Suppressor macrophage treated with lipopolysaccharide for 1 hour (primary cell): ENCODE results near the gene EMP2.
"Not testable (repeated sequence)": the region's sequence is repeated elsewhere in the genome, so short reads cannot be mapped to it uniquely, and the experiment has no call there.

Experiments
- DNase-seq, 3 donors: peaks; one replicate each; pipeline ENCODE4 v3.0.0-alpha.2; 2020 to 2022

Gene EMP2

GRCh38 chr16:10519929-10520868 is 60.2 kb downstream of the EMP2 start:
- no peak for DNase-seq

- DNase-seq, result no peak
Measured at GRCh38 chr16:10519297-10519696, 61.1 kb downstream of the EMP2 start.

- no peak for DNase-seq
Measured at GRCh38 chr16:10518479-10519041, 61.8 kb downstream of the EMP2 start.

DNA sequence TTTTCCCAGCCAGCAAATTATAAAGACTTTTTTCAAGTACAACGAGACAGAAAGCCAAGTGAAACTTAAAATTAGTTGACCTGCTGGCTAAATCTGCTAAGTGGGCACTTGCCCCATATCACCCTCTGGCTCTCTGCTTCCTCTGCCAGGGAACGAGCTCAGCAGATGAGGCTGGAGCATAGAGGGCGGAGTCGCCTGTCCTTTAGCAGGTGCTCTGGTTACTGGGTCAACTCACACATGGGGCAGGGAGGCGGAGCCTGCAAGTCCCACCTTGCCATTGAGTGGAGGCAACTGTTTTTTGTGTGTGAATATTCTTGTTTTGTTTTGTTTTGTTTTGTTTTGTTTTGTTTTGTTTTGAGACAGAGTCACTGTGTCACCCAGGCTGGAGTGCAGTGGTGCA is 62.5 kb downstream of the EMP2 start:
- DNase-seq, result no peak

DNA sequence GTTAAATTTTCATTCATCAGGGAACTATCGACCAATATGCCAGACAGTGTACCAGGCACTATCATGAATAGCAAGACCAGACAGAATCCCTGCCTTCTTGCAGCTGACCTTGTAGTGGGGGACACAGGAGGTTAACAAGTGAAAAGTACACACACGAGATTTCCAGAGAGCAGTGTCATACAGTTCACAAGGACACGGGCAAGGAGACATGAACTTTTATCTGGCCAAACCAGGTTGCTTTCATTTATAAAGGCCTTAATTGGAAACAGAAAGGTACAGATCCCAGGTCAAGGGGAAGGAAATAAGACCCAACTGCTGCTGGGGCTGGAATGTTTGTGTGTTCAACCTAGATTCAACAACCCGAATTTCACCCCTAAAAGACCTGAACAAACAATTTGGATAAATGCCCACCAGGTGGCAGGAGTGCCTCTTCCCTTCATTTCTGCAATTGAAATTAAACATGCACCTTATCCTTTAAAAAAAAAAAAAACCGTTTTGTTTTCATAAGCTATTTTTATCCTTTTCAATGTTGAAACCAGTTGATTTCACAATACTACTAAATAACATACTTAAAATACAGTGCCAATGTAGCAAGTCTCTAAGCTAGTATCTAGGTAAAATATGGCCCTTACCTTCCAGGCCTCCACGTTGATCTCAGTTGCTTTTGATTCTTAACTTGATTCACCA is 65.9 kb downstream of the EMP2 start:
- peak; percentile 73 to 80 (median 76) for DNase-seq

DNA sequence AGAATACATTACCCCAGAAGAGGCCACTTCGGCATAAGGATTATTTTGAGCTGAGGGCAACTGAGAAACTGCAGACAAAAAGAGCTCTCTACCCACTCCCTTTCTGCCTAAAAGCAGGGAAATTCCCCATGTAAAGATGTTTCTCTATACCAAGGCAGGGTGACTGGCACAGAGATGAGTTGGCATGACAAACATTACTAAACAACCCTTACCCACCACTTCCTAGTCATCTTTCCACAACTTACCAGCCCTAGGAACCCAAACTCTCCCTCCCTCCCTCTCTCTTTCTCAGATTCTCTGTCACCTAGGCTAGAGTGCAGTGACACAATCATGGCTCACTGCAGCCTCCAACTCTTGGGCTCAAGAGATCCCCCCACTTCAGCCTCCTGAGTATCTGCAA is 68.6 kb downstream of the EMP2 start:
- peak; percentile 49 to 79 (median 70) for DNase-seq

DNA sequence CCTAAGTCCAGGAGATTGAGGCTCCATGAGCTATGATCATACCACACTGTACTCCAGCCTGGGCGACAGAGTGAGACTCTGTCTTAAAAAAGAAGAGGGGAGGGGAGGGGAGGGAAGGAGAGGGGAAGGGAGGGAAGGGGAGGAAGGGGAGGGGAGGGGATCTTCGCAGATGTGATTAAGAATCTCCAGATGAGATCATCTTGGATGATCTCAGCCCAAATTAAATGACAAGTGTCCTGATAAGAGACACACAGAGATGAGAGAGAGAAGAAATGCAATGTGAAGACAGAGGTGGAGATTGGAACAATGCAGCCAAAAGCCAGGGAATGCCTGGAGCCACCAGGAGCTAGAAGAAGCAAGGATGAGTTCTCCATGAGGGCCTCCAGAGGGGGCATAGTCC is 70.1 kb downstream of the EMP2 start:
- no peak for DNase-seq

GRCh38 chr16:10509534-10510025 is 70.8 kb downstream of the EMP2 start:
- DNase-seq, result peak; percentile 83 to 90 (median 84)

- not testable (repeated sequence) for DNase-seq
Measured at GRCh38 chr16:10505286-10505685, 75.1 kb downstream of the EMP2 start.

GRCh38 chr16:10504404-10504885 is 76.0 kb downstream of the EMP2 start:
- no peak for DNase-seq

DNA sequence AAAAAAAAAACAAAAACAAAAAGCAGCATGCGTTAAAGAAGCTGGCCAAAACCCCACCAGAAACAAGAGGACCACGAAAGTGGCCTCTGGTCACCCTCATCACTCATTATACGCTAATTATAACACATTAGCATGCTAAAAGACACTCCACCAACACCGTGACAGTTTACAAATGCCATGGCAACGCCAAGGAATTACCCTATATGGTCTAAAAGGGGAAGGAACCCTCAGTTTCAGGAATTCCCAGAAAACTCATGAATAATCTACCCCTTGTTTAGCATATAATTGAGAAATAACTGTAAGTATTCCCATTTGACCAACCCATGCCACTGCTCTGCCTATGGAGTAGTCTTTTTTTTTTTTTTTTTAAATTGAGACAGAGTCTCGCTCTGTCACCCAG is 77.6 kb downstream of the EMP2 start:
- DNase-seq, result peak; percentile 64 to 80 (median 76)

DNA sequence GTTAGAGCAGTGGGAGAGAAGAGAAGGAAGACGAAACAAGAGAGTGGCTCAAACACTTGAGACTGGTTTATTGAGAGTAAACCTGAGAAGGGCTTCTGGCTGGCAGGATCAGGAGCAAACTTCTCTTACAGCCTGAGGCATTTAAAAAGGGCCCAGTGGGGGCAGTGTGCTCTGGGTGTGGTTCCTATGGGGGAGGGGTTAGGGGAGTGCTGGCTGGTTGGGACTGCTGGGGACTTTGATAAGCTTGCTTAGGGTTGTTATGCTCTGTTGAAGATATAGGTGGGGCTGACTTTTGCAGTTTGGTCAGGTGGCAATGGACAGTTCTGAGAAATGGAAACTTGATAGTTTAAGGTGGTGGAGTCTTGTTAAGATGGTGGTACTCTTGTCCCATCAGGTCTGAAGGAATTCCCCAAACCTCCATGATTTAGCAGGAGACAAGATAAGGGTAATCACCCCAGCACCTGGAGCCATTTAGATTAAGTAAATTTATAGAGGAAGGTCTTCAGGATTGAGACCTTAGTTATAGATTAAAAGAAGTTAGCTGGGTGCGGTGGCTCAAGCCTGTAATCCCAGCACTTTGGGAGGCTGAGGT is 79.3 kb downstream of the EMP2 start:
- DNase-seq, result no peak

DNA sequence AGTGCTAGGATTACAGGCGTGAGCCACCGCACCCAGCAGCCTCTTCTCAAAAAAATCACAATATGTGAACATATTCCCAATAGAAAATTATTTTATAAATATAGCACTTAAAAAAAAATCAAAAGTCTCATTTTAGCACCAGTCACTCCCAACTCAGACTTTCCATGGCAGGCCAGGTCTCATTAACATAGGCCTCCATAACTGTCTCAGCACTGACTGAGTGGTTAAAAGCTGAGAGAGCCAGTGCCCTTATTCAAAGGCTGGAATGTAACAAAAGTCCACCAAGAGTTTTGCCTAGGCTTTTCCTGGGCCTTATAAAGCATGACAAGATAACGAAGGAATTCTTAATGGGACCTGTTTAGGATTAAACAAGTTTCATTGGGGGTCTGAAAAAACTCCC is 79.8 kb downstream of the EMP2 start:
- DNase-seq, result no peak

DNA sequence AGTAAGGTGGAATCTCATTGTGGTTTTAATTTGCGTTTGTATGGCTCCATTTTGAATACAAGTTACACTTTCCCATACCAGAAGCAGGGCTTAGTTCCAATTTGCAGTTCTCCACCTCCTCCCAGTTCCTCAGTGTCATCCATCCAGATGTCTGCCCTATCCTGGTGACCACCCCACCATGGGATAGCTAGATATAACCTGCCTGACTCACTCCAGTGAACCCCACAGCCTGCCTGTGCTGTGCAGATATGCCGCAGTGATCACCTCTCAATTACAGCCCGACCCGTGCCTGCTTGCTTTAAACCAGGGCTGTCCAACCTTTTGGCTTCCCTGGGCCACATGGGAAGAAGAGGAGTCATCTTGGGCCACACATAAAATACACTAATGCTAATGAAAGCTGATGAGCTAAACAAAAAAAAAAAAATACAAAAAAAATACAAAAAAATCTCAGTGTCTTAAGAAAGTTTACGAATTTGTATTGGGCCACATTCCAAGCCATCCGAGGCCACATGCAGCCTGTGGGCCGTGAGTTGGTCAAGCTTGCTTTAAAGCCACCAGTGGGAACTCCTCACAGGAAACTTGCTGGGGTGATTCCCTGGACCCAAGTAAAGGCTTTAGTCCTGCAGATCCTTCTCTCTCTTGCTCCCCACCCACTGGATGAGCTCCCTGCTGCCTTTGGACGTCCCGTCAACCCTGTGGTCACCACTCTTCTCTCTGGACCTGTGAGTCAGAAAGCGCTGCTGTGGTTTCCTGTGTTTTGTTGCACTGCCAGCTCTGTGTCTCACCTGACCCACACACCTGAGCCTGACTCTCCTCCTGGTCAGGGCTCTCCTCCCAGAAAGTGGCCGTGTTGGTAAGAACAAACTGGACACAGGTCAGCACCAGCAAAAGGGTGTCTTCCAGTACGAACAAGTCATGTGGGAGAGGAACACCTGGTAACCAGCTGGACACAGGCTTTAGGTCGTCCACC is 83.0 kb downstream of the EMP2 start:
- DNase-seq, result no peak

DNA sequence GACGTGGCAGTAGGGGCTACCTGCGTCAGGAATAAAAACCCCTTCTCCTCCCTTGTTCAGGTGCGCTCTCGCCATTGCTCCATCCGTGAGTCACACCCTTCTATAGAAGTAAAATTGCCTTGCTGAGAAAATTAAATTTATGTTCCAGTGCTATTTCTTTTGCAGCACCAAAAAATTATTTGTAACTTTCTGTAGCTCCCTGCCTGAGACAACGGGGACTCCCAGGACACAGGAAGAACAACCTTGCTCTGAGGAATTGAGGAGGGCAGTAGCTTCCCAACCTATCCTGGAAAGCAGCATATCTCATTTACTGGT is 85.4 kb downstream of the EMP2 start:
- no peak for DNase-seq

GRCh38 chr16:10494343-10495030 is 85.9 kb downstream of the EMP2 start:
- DNase-seq, result no peak

DNA sequence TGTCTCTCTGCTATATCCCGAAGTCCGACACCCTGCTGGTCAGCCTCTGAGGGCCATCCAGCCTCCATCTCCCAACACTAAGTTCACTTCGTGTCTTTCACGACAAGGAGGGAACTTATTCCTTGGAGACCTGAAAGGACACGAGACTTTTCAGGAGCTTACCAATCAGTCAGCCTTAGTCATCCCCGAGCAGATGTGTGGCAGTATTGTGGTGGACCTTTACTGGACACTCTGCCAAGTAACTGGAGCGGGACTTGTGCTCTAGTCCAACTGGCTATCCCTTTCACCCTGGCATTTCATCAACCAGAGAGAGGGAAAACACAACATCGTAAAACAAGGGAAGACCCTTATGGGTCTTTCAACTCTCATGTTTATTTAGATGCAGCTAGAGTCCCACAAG is 87.1 kb downstream of the EMP2 start:
- DNase-seq, result no peak

- no peak for DNase-seq
Measured at GRCh38 chr16:10490141-10490540, 90.3 kb downstream of the EMP2 start.

- peak in 1 of 3 donors; percentile 8 for DNase-seq
Measured at GRCh38 chr16:10485698-10486382, 94.6 kb downstream of the EMP2 start.

DNA sequence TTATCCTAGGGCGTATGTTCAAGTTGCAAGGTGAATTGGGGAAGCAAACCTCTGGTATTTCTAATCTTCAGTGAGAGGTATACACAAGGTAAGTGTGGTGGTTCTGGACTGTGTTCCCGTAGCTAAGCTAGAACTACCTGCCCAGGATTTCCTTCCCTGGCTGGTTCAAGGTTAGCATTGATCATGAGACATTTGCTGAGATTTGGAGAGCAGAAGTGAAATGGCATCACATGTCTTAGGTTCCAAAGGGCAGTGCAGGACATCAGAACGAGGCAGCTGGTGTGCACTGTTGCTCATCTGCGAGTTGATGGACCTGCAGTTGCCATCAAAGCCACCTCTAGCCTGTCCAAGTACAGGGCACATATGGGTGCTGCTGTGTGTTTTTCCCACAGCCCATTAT is 95.2 kb downstream of the EMP2 start:
- DNase-seq, result no peak

DNA sequence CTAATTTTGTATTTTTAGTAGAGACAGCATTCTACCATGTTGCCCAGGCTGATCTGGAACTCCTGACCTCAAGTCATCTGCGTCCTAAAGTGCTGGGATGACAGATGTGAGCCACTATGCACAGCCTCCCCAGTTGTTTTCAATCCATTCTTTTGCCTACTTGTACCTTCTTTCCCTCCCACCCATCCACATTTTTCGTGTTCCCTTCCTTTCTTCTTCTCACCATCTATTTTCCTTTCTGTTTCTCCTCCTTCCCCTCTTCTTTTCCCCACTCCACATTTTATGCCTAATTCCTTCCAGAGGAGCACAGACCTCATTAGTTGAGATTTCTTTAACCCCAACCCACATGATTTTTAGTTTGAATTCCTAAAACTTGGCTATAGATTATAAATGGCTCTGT is 100.2 kb downstream of the EMP2 start:
- no peak for DNase-seq
